GM23338 (cell line): ENCODE data around the gene KPNA4. TPM values are rescaled to one million over a fixed set of nuclear protein-coding genes. Genes with fewer than 3 reads are reported as not detected.
"Not testable (repeated sequence)": the region's sequence is repeated elsewhere in the genome, so short reads cannot be mapped to it uniquely, and the experiment has no call there.

Experiments used
- ATAC-seq: fragments of 200-7000 bp; cut with Tn5 transposase; 3 replicates; pipeline ENCODE4 v1.9.1; 2020
- DNase-seq: peaks from one replicate; pipeline ENCODE4 v3.0.0-alpha.2; 2015; ENCODE audit warnings: low spot score
- H2AFZ ChIP-seq: fragments of 200-600 bp; sonication (generic); 2 replicates; pipeline ENCODE4 v1.8.0; 2016; ENCODE audit warnings: antibody characterized with exemption, mild to moderate bottlenecking, moderate library complexity
- H3F3A ChIP-seq: fragments of 200-600 bp; sonication (generic); replicated peaks from 2 replicates; pipeline ENCODE4 v1.8.0; 2017; ENCODE audit warnings: antibody characterized with exemption, mixed run types, low read depth
- H3K27ac ChIP-seq: fragments of 200-600 bp; sonication (generic); 2 replicates; pipeline ENCODE4 v1.6.1; 2016; ENCODE audit warnings: low read depth
- H3K27me3 ChIP-seq: fragments of 200-600 bp; sonication (generic); 2 replicates; pipeline ENCODE4 v1.8.0; 2016; ENCODE audit warnings: mild to moderate bottlenecking, mixed run types, moderate library complexity; ENCODE audit not compliant: insufficient read depth
- H3K36me3 ChIP-seq: fragments of 200-600 bp; sonication (generic); 2 replicates; pipeline ENCODE4 v1.8.0; 2016; ENCODE audit warnings: mild to moderate bottlenecking; ENCODE audit not compliant: insufficient read depth
- H3K4me1 ChIP-seq: fragments of 200-600 bp; sonication (generic); 2 replicates; pipeline ENCODE4 v1.8.0; 2016; ENCODE audit warnings: mild to moderate bottlenecking, moderate library complexity; ENCODE audit not compliant: insufficient read depth
- H3K4me2 ChIP-seq: fragments of 200-600 bp; sonication (generic); 2 replicates; pipeline ENCODE4 v1.7.1; 2017; ENCODE audit warnings: mixed run types
- H3K4me3 ChIP-seq: fragments of 200-600 bp; sonication (generic); 2 replicates; pipeline ENCODE4 v1.6.1; 2016; ENCODE audit warnings: mixed run types
- H3K79me2 ChIP-seq: fragments of 200-600 bp; sonication (generic); replicated peaks from 2 replicates; pipeline ENCODE4 v1.8.0; 2017; ENCODE audit warnings: mild to moderate bottlenecking; ENCODE audit not compliant: insufficient read depth
- H3K9me2 ChIP-seq: fragments of 200-600 bp; sonication (generic); 2 replicates; pipeline ENCODE4 v1.8.0; 2017; ENCODE audit not compliant: insufficient read depth
- H4K20me1 ChIP-seq: fragments of 200-600 bp; sonication (generic); replicated peaks from 2 replicates; pipeline ENCODE4 v1.8.0; 2017; ENCODE audit warnings: mild to moderate bottlenecking; ENCODE audit not compliant: insufficient read depth
- H3K27ac Mint-ChIP-seq: 2 replicates; pipeline ENCODE4 v1.8.0; 2020; ENCODE audit warnings: inconsistent platforms, mild to moderate bottlenecking, moderate library complexity, mixed read lengths
- H3K27me3 Mint-ChIP-seq: 3 replicates; pipeline ENCODE4 v1.8.0; 2022; ENCODE audit warnings: low read depth, mild to moderate bottlenecking, moderate library complexity, mixed read lengths, inconsistent platforms; ENCODE audit not compliant: insufficient read depth, poor library complexity
- H3K36me3 Mint-ChIP-seq: 3 replicates; pipeline ENCODE4 v1.8.0; 2021; ENCODE audit warnings: low read depth, mild to moderate bottlenecking, inconsistent platforms, moderate library complexity, mixed read lengths
- H3K4me1 Mint-ChIP-seq: 3 replicates; pipeline ENCODE4 v1.8.0; 2020; ENCODE audit warnings: mild to moderate bottlenecking, inconsistent platforms, mixed read lengths
- H3K4me3 Mint-ChIP-seq: 3 replicates; pipeline ENCODE4 v1.8.0; 2021; ENCODE audit warnings: moderate library complexity, mild to moderate bottlenecking, inconsistent platforms, mixed read lengths
- H3K9me3 Mint-ChIP-seq: 3 replicates; pipeline ENCODE4 v1.8.0; 2020; ENCODE audit warnings: moderate library complexity, mild to moderate bottlenecking, inconsistent platforms, mixed read lengths
- EZH2 ChIP-seq: fragments of 200-600 bp; sonication (generic); IDR thresholded peaks from one replicate; pipeline ENCODE4 v1.8.0; 2017; ENCODE audit warnings: antibody characterized with exemption, mild to moderate bottlenecking, low read depth; ENCODE audit not compliant: unreplicated experiment
- NANOG ChIP-seq: IDR thresholded peaks from 2 replicates; pipeline ENCODE4 v1.6.1; 2016; ENCODE audit warnings: antibody characterized with exemption, borderline replicate concordance
- POLR2AphosphoS5 ChIP-seq: IDR thresholded peaks from 2 replicates; pipeline ENCODE4 v1.6.1; 2016; ENCODE audit warnings: antibody characterized with exemption, low read depth
- STAT1 ChIP-seq: IDR thresholded peaks from one replicate; pipeline ENCODE4 v1.6.1; 2016; ENCODE audit warnings: antibody characterized with exemption; ENCODE audit not compliant: unreplicated experiment
- ZNF114 ChIP-seq: fragments of 250-450 bp; sonication (Bioruptor Pico); IDR thresholded peaks from 2 replicates; pipeline ENCODE4 v1.5.0; 2020; ENCODE audit warnings: mild to moderate bottlenecking, moderate library complexity
- ZNF462 ChIP-seq: fragments of 250-450 bp; sonication (Bioruptor Pico); IDR thresholded peaks from 2 replicates; pipeline ENCODE4 v1.5.0; 2020; ENCODE audit warnings: mild to moderate bottlenecking, moderate library complexity
- polyA plus RNA-seq: library from polyadenylated mRNA; unstranded; fragments of >200 nt; fragmentation: Nextera tagmentation; extraction: Ambion mirVana; gene quantifications from 2 replicates; pipeline ENCODE4 v1.2.1, GENCODE V29; 2016
- total RNA-seq: library from RNA; depleted of rRNA; stranded (reverse); fragments of >200 nt; shearing (Covaris generic); gene quantifications from 2 replicates; pipeline ENCODE4 v1.2.3, GENCODE V29; 2014

KPNA4 gene
- total and polyA plus RNA-seq, 2 experiments from 2014 or later = 17.8 to 36.2 TPM

- TF ChIP-seq ZNF462 (no peak), EZH2 (no peak), NANOG (no peak), POLR2AphosphoS5 (no peak)
These were observed 34.1 kb downstream of the KPNA4 start (continued) for GRCh38 chr3:160531311-160531710.

- not testable (repeated sequence) for H3K9me2 ChIP-seq, H3K27me3 ChIP-seq, H3F3A ChIP-seq, H2AFZ ChIP-seq, H3K4me3 Mint-ChIP-seq, H3K27me3 Mint-ChIP-seq, DNase-seq, H3K27ac ChIP-seq, H3K79me2 ChIP-seq, H3K9me3 Mint-ChIP-seq, ATAC-seq, H3K4me1 ChIP-seq, H3K4me2 ChIP-seq, H3K4me3 ChIP-seq, H3K4me1 Mint-ChIP-seq, H3K27ac Mint-ChIP-seq, H4K20me1 ChIP-seq
- H3K36me3 Mint-ChIP-seq = peaks cover 67% of the 10 kb centered on the region
- peaks cover 64% of the 10 kb centered on the region for H3K36me3 ChIP-seq
These were observed 49.0 kb downstream of the KPNA4 start for GRCh38 chr3:160516391-160516790.

- no peaks in the 10 kb centered on the region for H3K79me2 ChIP-seq
- peaks cover 38% of the 10 kb centered on the region for H3K36me3 ChIP-seq
- H3K4me3 Mint-ChIP-seq = no peak overlapping the region
- no peak overlapping the region for H3K27ac Mint-ChIP-seq
- no peaks in the 10 kb centered on the region for H3K27me3 ChIP-seq
- no peaks in the 10 kb centered on the region for H3K9me3 Mint-ChIP-seq
- H3K36me3 Mint-ChIP-seq = peaks cover 40% of the 10 kb centered on the region; the same call in 2 of the 3 replicates
- H3K4me2 ChIP-seq = no peak overlapping the region
- H3K4me1 ChIP-seq = no peaks in the 10 kb centered on the region
- H3K4me3 ChIP-seq = no peak overlapping the region
- no peaks in the 10 kb centered on the region for H4K20me1 ChIP-seq
- H3K27me3 Mint-ChIP-seq = no peaks in the 10 kb centered on the region
- H2AFZ ChIP-seq = no peak overlapping the region
- no peaks in the 10 kb centered on the region for H3F3A ChIP-seq
- H3K9me2 ChIP-seq = no peaks in the 10 kb centered on the region
- DNase-seq = no peak
- no peak overlapping the region for H3K27ac ChIP-seq
- H3K4me1 Mint-ChIP-seq = no peaks in the 10 kb centered on the region
- no peak for ATAC-seq
- TF ChIP-seq STAT1 (no peak), ZNF114 (CRISPR knock-in tag) (no peak), NANOG (no peak)
These were observed 64.0 kb downstream of the KPNA4 start for GRCh38 chr3:160501325-160501724.
